B cell (primary cell): Measurements from ENCODE around the gene MOB3B. TPM values are rescaled to one million over a fixed set of nuclear protein-coding genes. Genes with fewer than 3 reads are reported as not detected.

Experiments used
- ATAC-seq: fragments of 200-7000 bp; cut with Tn5 transposase; one replicate; pipeline ENCODE4 v1.10.0; 2021; ENCODE audit warnings: low read depth, mild to moderate bottlenecking, moderate number of reproducible peaks, moderate library complexity
- CTCF ChIA-PET: fragments of 350-600 bp; sonication (Branson Sonifier 250); formaldehyde crosslinking; loops from one replicate; lab custom pipeline; 2021; ENCODE audit warnings: antibody characterized with exemption, inconsistent platforms; lab: Charles Lee
- POLR2A ChIA-PET: fragments of 350-600 bp; sonication (Branson Sonifier 250); formaldehyde crosslinking; loops from one replicate; lab custom pipeline; 2021; ENCODE audit warnings: antibody characterized with exemption; lab: Charles Lee
- DNase-seq: peaks from one replicate; pipeline ENCODE4 v3.0.0; 2013
- H2AFZ ChIP-seq: 2 replicates; pipeline ENCODE4 v1.6.1; 2012; ENCODE audit warnings: mild to moderate bottlenecking, low read depth, low read length; ENCODE audit not compliant: insufficient read depth, poor library complexity, severe bottlenecking
- H3K27ac ChIP-seq, 2 donors: 1 replicate in 1 of 2; 2 replicates in 1 of 2; pipeline ENCODE4 v1.5.1; 2012 to 2013; ENCODE audit warnings: low read length in 2 of 2, mild to moderate bottlenecking in 2 of 2, moderate library complexity in 1 of 2
- H3K27me3 ChIP-seq, 4 experiments: fragments of 200-600 bp in 1 of 4; sonication (generic) in 1 of 4; replicated peaks in 1 of 4; 1 replicate in 2 of 4; 2 replicates in 2 of 4; pipeline versions ENCODE4 v1.6.1 to v1.7.0; 2013 to 2016; ENCODE audit warnings: low read length in 3 of 4, mild to moderate bottlenecking in 2 of 4, mixed read lengths in 1 of 4, moderate library complexity in 1 of 4; ENCODE audit not compliant: insufficient read depth in 4 of 4, control insufficient read depth in 3 of 4; ENCODE audit errors: control extremely low read depth in 1 of 4
- H3K36me3 ChIP-seq, 2 experiments: replicated peaks in 1 of 2; 1 replicate in 1 of 2; 2 replicates in 1 of 2; pipeline versions ENCODE4 v1.6.1 to v1.7.1; 2013; ENCODE audit warnings: low read length in 1 of 2; ENCODE audit not compliant: insufficient read depth in 2 of 2, control insufficient read depth in 1 of 2; ENCODE audit errors: control extremely low read depth in 1 of 2, extremely low read depth in 1 of 2
- H3K4me1 ChIP-seq, 2 donors: fragments of 200-600 bp in 1 of 2; sonication (generic) in 1 of 2; 1 replicate in 1 of 2; 2 replicates in 1 of 2; pipeline versions ENCODE4 v1.5.1 to v1.6.1; 2013 to 2017; ENCODE audit warnings: low read length in 2 of 2; ENCODE audit not compliant: control insufficient read depth in 2 of 2, insufficient read depth in 2 of 2
- H3K4me2 ChIP-seq: replicated peaks from 2 replicates; pipeline ENCODE3; 2012; ENCODE audit warnings: mild to moderate bottlenecking, low read depth, low read length; ENCODE audit not compliant: poor library complexity, severe bottlenecking
- H3K4me3 ChIP-seq, 5 experiments: fragments of 200-600 bp in 1 of 5; sonication (generic) in 1 of 5; 1 replicate in 3 of 5; 2 replicates in 2 of 5; pipeline versions ENCODE4 v1.5.1 to v1.7.0; 2011 to 2016; ENCODE audit warnings: low read length in 4 of 5, mild to moderate bottlenecking in 4 of 5, low read depth in 2 of 5, control low read depth in 1 of 5, moderate library complexity in 1 of 5; ENCODE audit not compliant: insufficient read depth in 1 of 5; ENCODE audit errors: control extremely low read depth in 1 of 5, extremely low read depth in 1 of 5
- H3K79me2 ChIP-seq: fragments of 200-600 bp; sonication (generic); one replicate; pipeline ENCODE4 v1.6.0; 2016; ENCODE audit warnings: low read length; ENCODE audit not compliant: control insufficient read depth, insufficient read depth
- H3K9ac ChIP-seq: fragments of 200-600 bp; sonication (generic); 2 replicates; pipeline ENCODE4 v1.6.1; 2017; ENCODE audit warnings: mild to moderate bottlenecking, low read length, moderate library complexity
- H3K9me3 ChIP-seq, 3 donors: one replicate each; pipeline versions ENCODE4 v1.6.1 to v1.7.1; 2013; ENCODE audit warnings: low read length in 2 of 3; ENCODE audit not compliant: control insufficient read depth in 2 of 3, insufficient read depth in 1 of 3; ENCODE audit errors: control extremely low read depth in 1 of 3
- H4K20me1 ChIP-seq: 2 replicates; pipeline ENCODE4 v1.6.0; 2012; ENCODE audit warnings: mild to moderate bottlenecking, low read length; ENCODE audit not compliant: insufficient read depth, control insufficient read depth, poor library complexity, severe bottlenecking
- H3K27ac Mint-ChIP-seq: one replicate; pipeline ENCODE4 v1.8.0; 2021; ENCODE audit warnings: mixed read lengths
- H3K27me3 Mint-ChIP-seq: one replicate; pipeline ENCODE4 v1.8.0; 2021; ENCODE audit warnings: mixed read lengths
- H3K4me1 Mint-ChIP-seq: one replicate; pipeline ENCODE4 v1.8.0; 2021; ENCODE audit warnings: mixed read lengths
- H3K4me3 Mint-ChIP-seq: one replicate; pipeline ENCODE4 v1.8.0; 2021; ENCODE audit warnings: mixed read lengths
- H3K9me3 Mint-ChIP-seq: one replicate; pipeline ENCODE4 v1.8.0; 2022; ENCODE audit warnings: mixed read lengths; ENCODE audit not compliant: insufficient read depth
- EZH2 ChIP-seq: IDR thresholded peaks from 2 replicates; pipeline ENCODE4 v1.6.1; 2012; ENCODE audit warnings: borderline replicate concordance, low read depth, mild to moderate bottlenecking, moderate library complexity, low read length; ENCODE audit not compliant: insufficient read depth, poor library complexity, severe bottlenecking
- WGBS: methylation state at CpG from one replicate; pipeline ENCODE4 v1.1.5; 2013; ENCODE audit warnings: missing lambda C conversion rate; ENCODE audit not compliant: insufficient coverage; 5-methylcytosine and 5-hydroxymethylcytosine counted together
- intact Hi-C: fragments of 100-400 bp; cut with micrococcal nuclease; formaldehyde crosslinking; loops from one replicate; pipeline ENCODE4 v1.10.0; 2022
- polyA plus RNA-seq: library from polyadenylated mRNA; depleted of rRNA; stranded (reverse); fragments of >200 nt; gene quantifications from 2 replicates; pipeline ENCODE4 v1.2.3, GENCODE V29; 2012
- total RNA-seq, 2 donors: library from RNA; stranded (reverse); fragments of 120-200 nt in 1 of 2; gene quantifications; 1 replicate in 1 of 2; 2 replicates in 1 of 2; pipeline versions ENCODE4 v1.2.3 to v1.2.4, GENCODE V29; 2013 to 2022
- TF ChIP-seq, protein P1 (sequence below): fragments of 200-600 bp; IDR thresholded peaks from one replicate; pipeline ENCODE4 v1.8.0; 2022; ENCODE audit warnings: antibody characterized with exemption, mild to moderate bottlenecking

Gene MOB3B
- total and polyA plus RNA-seq, 2 donors (not counting 1 experiment from before 2014, with no cell fraction given): 7.3 to 7.9 TPM

- POLR2A ChIA-PET: no interaction called here
- Mint-ChIP-seq H3K4me3 (no peak overlapping the region), H3K4me1 (peaks cover 52% of the 10 kb centered on the region), H3K27ac (no peak overlapping the region), H3K27me3 (no peaks in the 10 kb centered on the region), H3K9me3 (no peaks in the 10 kb centered on the region)
- 90% methylated on average over 2 of the region's 3 CpGs for WGBS
- intact Hi-C loops: no loop called here
- no peaks in the 10 kb centered on the region for H3K27me3 ChIP-seq
- peaks cover 20 to 23% of the 10 kb centered on the region in 2 donors for H3K4me1 ChIP-seq
- no peak overlapping the region for H3K9ac ChIP-seq
- no peak overlapping the region for H3K4me2 ChIP-seq
- TF ChIP-seq, protein P1, sequence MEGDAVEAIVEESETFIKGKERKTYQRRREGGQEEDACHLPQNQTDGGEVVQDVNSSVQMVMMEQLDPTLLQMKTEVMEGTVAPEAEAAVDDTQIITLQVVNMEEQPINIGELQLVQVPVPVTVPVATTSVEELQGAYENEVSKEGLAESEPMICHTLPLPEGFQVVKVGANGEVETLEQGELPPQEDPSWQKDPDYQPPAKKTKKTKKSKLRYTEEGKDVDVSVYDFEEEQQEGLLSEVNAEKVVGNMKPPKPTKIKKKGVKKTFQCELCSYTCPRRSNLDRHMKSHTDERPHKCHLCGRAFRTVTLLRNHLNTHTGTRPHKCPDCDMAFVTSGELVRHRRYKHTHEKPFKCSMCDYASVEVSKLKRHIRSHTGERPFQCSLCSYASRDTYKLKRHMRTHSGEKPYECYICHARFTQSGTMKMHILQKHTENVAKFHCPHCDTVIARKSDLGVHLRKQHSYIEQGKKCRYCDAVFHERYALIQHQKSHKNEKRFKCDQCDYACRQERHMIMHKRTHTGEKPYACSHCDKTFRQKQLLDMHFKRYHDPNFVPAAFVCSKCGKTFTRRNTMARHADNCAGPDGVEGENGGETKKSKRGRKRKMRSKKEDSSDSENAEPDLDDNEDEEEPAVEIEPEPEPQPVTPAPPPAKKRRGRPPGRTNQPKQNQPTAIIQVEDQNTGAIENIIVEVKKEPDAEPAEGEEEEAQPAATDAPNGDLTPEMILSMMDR: no peak
- TF ChIP-seq EZH2: no peak
- no peak overlapping the region for H3K27ac ChIP-seq
- peaks cover 73% of the 10 kb centered on the region for H3K79me2 ChIP-seq
- H3K4me3 ChIP-seq: no peak overlapping the region
- DNase-seq (no peak), ATAC-seq (no peak)
- H3K36me3 ChIP-seq: no peaks in the 10 kb centered on the region
- H2AFZ ChIP-seq: no peak overlapping the region
- H4K20me1 ChIP-seq: no peaks in the 10 kb centered on the region
- CTCF ChIA-PET: no interaction called here
- H3K9me3 ChIP-seq: peaks cover 0 to 6% (median 0%) of the 10 kb centered on the region in 3 donors
Observed at GRCh38 chr9:27496135-27496504, 33.5 kb downstream of the MOB3B start.

DNA sequence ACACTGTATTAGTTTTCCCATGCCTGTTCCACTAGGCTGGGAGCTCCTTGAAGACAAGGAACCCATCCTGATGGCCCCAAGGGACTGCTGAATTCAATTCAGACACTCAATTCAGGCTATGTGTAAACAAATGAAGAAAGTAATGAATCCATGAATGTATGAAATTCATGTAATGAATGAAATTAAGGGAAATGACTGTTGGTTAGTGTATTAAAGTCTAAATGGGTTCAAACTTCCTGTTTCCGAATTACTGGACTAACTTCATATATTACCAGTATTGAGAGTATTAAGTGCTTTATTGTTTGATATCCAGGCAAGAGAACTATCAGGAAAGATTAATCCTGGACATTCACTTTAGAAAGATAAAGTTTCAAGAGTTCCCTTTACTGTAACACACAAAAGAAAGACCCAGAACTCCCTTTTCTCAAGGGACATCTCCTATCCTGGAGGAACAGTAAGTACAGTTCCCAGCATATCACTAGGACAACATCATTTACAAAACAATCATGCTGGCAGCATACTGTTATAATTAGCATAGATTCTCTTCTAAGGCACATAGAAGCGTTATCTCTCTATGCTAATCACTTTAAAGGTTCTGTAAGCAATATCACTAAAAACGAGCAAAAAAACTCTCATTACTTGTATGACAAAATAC is 34.0 kb downstream of the MOB3B start:
- H3K27me3 ChIP-seq: no peaks in the 10 kb centered on the region
- no peak overlapping the region for H3K9ac ChIP-seq
- no peak overlapping the region for H3K27ac Mint-ChIP-seq
- no peak overlapping the region for H3K4me3 ChIP-seq
- ATAC-seq: no peak
- TF ChIP-seq EZH2: no peak
- TF ChIP-seq, protein P1: no peak
- DNase-seq: no peak
- ChIA-PET CTCF (interaction anchor here (1.3 to 1.6 kb wide), 2 partner anchors 34 to 162 kb away, joined by 3 read pairs; partner anchors contain the start of gene MOB3B), POLR2A (interaction anchor here (0.6 kb wide), 1 partner anchor 13 kb away, joined by 3 read pairs; no protein-coding TSS in a partner anchor)
- H3K9me3 ChIP-seq: peaks cover 0 to 6% (median 0%) of the 10 kb centered on the region in 3 donors
- intact Hi-C loops: no loop called here
- H3K36me3 ChIP-seq: no peaks in the 10 kb centered on the region
- no peaks in the 10 kb centered on the region for H3K27me3 Mint-ChIP-seq
- no peaks in the 10 kb centered on the region for H4K20me1 ChIP-seq
- H3K4me1 Mint-ChIP-seq: peaks cover 54% of the 10 kb centered on the region
- no peak overlapping the region for H2AFZ ChIP-seq
- H3K9me3 Mint-ChIP-seq: no peaks in the 10 kb centered on the region
- H3K4me1 ChIP-seq: peaks cover 25 to 28% of the 10 kb centered on the region in 2 donors
- 100% methylated on average over 1 of the region's 3 CpGs for WGBS
- no peak overlapping the region for H3K4me3 Mint-ChIP-seq
- H3K4me2 ChIP-seq: no peak overlapping the region
- peaks cover 76% of the 10 kb centered on the region for H3K79me2 ChIP-seq
- H3K27ac ChIP-seq: no peak overlapping the region
